ACC112 (cell line): ENCODE measurements around the gene CTBP2.

Experiments used
- H2AFZ ChIP-seq: fragments of 200-600 bp; sonication (generic); one replicate; pipeline ENCODE4 v1.6.0; 2017; ENCODE audit warnings: antibody characterized with exemption, low read length; ENCODE audit not compliant: unreplicated experiment
- H3K27ac ChIP-seq: fragments of 200-600 bp; sonication (generic); 2 replicates; pipeline ENCODE4 v1.5.1; 2014; ENCODE audit warnings: low read depth, mild to moderate bottlenecking, antibody characterized with exemption, low read length, moderate library complexity
- H3K27me3 ChIP-seq: fragments of 200-600 bp; sonication (generic); 2 replicates; pipeline ENCODE4 v1.6.1; 2014; ENCODE audit warnings: mild to moderate bottlenecking, antibody characterized with exemption, low read length, moderate library complexity, mixed read lengths; ENCODE audit not compliant: insufficient read depth
- H3K36me3 ChIP-seq: fragments of 200-600 bp; sonication (generic); 2 replicates; pipeline ENCODE4 v1.6.1; 2016; ENCODE audit warnings: mild to moderate bottlenecking, antibody characterized with exemption, low read length, moderate library complexity, mixed read lengths; ENCODE audit not compliant: insufficient read depth
- H3K4me1 ChIP-seq: fragments of 200-600 bp; sonication (generic); one replicate; pipeline ENCODE4 v1.6.1; 2016; ENCODE audit warnings: low read length, mixed read lengths; ENCODE audit not compliant: insufficient read depth, unreplicated experiment, control insufficient read depth
- H3K4me3 ChIP-seq: fragments of 200-600 bp; sonication (generic); 2 replicates; pipeline ENCODE4 v1.5.1; 2014; ENCODE audit warnings: mild to moderate bottlenecking, low read depth, low read length
- H3K79me2 ChIP-seq: fragments of 200-600 bp; sonication (generic); one replicate; pipeline ENCODE4 v1.6.0; 2016; ENCODE audit warnings: low read length; ENCODE audit not compliant: control insufficient read depth, unreplicated experiment, insufficient read depth

CTBP2 gene

DNA sequence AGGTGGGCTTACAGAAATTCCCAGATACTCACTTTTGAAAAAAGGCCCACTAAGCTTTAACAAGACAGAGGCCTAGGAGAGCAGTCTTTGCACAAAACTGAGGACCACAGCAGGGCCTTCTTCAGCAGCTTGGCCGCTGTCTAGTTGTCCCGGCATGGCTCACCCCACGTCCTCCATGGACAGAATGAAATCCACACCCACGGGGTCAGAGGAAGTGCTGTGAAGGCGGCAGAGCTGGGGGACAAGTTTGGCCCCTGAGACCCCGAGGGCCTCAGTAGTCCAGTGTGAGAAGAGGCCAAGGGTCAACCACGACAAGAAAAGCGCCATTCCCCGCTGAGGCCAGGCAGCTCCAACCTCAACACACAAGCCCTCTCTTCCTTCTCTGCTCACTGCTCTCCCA is 139.5 kb downstream of the CTBP2 start:
- H2AFZ ChIP-seq, result no peak overlapping the region
- H3K27ac ChIP-seq, result no peak overlapping the region
- peaks cover 44% of the 10 kb centered on the region for H3K79me2 ChIP-seq
- no peaks in the 10 kb centered on the region for H3K27me3 ChIP-seq
- peaks cover 17% of the 10 kb centered on the region; the same call in 1 of the 2 replicates for H3K36me3 ChIP-seq
- peaks cover 20% of the 10 kb centered on the region for H3K4me1 ChIP-seq
- no peak overlapping the region for H3K4me3 ChIP-seq

DNA sequence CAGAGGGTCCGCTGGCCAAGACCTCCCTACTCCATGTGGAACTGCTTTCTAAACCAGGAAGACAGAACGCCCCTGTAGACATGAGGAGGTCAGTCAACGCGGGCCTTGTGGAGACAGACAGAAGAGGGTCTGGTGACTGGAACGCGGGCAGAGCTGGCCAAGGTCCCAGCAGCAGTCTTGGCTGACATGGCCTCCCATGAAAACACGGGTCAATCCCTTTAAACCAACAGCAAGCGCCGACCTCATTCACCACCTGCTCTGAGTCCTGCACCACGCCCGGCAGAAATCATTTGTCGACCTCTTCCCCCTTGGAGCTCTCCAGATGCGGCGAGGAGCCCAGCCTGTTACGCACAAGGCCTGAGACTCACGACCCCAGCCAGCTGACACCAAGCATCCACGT is 140.0 kb downstream of the CTBP2 start:
- H3K4me3 ChIP-seq, result no peak overlapping the region
- H3K36me3 ChIP-seq, result peaks cover 17% of the 10 kb centered on the region; the same call in 1 of the 2 replicates
- no peaks in the 10 kb centered on the region for H3K27me3 ChIP-seq
- no peak overlapping the region for H3K27ac ChIP-seq
- no peak overlapping the region for H2AFZ ChIP-seq
- H3K79me2 ChIP-seq, result peaks cover 45% of the 10 kb centered on the region
- peaks cover 21% of the 10 kb centered on the region for H3K4me1 ChIP-seq

DNA sequence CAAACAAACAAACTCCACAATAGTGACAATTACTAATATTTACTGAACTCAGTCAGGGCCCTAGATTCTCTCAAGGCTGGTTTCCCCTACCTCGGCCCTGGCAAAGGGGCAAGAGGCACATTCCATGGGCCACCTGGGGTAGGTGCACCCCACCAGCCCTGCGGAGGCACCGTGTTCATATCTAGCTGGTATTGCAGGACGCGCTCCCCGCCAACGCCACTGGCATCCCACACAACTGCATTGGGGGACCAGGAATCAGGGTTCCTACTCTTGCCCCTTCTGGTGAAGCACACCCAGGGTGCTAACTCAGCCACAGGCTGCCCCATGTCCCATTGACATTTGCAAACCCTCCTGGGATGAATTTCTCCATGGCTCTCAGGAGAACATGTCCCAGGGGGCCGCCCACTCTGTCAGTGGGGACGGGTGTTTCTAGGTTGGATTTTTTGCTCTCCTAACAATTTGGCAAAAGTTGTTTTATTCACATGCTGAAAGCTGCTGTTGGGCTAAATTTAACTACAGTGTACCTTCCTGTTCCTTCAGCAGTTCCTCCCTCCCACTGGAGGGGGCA is 141.7 kb downstream of the CTBP2 start:
- no peak overlapping the region for H3K27ac ChIP-seq
- H2AFZ ChIP-seq, result no peak overlapping the region
- H3K4me3 ChIP-seq, result no peak overlapping the region
- peaks cover 17% of the 10 kb centered on the region; the same call in 1 of the 2 replicates for H3K36me3 ChIP-seq
- H3K27me3 ChIP-seq, result no peaks in the 10 kb centered on the region
- peaks cover 60% of the 10 kb centered on the region for H3K79me2 ChIP-seq
- peaks cover 21% of the 10 kb centered on the region for H3K4me1 ChIP-seq

DNA sequence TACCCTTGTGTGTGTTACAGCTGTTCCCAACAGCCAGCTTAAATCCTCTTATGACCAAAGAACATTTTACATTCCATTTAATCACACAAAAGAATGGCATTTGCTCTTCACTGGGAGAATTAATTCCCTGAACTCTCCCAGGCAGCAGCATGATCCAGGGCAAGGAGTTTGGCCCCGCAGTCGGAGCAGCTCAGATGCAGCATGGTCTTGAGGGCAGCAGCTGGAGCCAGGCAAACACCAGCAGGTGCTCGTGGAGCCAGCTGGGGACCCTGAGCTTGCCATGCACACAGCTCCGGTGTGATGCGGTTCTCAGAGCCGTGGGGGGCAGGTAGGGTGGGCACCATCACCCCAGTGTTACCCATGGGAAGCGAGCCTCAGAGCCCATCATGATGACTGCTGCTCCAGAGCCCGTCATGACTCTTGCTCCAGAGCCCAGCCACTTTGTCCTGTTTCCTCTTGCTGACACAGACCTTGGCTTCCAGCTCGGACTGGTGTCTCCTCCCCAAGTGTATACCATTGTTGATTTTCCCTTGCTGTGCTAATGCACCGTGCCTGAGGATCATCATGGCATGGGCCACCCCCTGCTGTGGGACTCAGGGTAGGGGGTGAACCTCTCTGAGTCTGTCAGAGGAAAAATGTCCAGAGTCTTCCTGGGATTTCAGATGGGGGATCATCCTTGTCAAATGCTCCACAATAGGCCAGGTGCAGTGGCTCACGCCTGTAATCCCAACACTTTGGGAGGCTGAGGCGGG is 142.6 kb downstream of the CTBP2 start:
- no peak overlapping the region for H3K4me3 ChIP-seq
- H3K79me2 ChIP-seq, result peaks cover 64% of the 10 kb centered on the region
- no peak overlapping the region for H3K27ac ChIP-seq
- H3K27me3 ChIP-seq, result no peaks in the 10 kb centered on the region
- peaks cover 17% of the 10 kb centered on the region; the same call in 1 of the 2 replicates for H3K36me3 ChIP-seq
- H3K4me1 ChIP-seq, result peaks cover 21% of the 10 kb centered on the region
- H2AFZ ChIP-seq, result no peak overlapping the region

DNA sequence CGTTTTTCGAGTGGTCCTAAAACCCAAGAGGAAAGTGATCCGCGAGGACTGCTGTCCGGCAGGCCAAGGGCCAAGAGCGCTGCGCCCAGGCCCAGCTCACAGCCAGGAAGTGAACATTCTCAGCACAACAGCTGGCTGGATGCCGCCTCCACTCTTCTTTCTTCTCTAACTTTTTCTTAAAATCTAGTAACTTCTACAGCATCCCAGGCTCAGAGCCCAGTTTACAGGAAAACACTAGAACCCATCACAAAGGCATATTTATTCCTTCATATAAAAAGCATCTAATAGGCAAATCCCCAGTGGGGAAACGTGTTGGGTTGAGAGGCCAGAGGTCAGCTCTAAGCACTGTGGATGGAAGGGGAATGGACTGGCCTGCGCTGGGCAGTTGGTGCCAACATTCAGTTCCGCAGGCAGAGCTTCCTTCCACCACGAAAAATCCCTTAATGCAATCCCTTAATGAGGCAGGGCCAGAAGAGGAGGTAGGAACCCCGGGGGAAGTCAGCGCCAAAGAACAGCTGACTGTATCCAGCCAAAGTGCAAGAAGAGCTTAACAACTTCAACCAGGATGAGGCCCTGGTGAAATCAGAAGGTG is 143.7 kb downstream of the CTBP2 start:
- H3K27ac ChIP-seq, result peak overlapping the region; percentile 48
- peaks cover 17% of the 10 kb centered on the region; the same call in 1 of the 2 replicates for H3K36me3 ChIP-seq

DNA sequence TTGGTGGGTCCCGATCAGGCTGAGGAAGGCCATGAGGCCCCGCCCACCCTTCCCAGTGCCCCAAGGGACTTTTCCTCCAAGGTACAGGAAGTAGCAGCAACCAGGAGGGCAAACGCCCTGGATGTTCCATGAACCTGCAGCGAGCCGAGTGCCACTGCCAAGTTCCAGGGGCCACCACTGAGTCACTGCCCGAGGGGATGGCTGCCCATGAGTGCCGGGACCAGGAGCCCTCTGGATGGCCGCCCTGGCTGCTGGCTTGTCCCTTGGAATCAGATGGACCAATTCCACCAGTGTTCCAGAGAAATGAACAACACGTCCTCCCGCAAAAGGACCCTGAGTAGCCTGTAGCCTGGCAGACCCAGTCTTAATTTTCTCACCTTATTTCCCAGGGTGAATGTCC is 144.2 kb downstream of the CTBP2 start:
- no peak overlapping the region for H2AFZ ChIP-seq
- H3K4me3 ChIP-seq, result no peak overlapping the region
- peaks cover 16% of the 10 kb centered on the region; the same call in 1 of the 2 replicates for H3K36me3 ChIP-seq
- peak overlapping the region; percentile 48 for H3K27ac ChIP-seq
- H3K4me1 ChIP-seq, result peaks cover 21% of the 10 kb centered on the region
- peaks cover 61% of the 10 kb centered on the region for H3K79me2 ChIP-seq
- no peaks in the 10 kb centered on the region for H3K27me3 ChIP-seq

More for the DNA sequence above, 143.7 kb downstream of the CTBP2 start:
- Histone ChIP-seq H3K79me2 (peaks cover 67% of the 10 kb centered on the region), H3K4me1 (peaks cover 21% of the 10 kb centered on the region), H3K27me3 (no peaks in the 10 kb centered on the region), H2AFZ (no peak overlapping the region), H3K4me3 (no peak overlapping the region)

DNA sequence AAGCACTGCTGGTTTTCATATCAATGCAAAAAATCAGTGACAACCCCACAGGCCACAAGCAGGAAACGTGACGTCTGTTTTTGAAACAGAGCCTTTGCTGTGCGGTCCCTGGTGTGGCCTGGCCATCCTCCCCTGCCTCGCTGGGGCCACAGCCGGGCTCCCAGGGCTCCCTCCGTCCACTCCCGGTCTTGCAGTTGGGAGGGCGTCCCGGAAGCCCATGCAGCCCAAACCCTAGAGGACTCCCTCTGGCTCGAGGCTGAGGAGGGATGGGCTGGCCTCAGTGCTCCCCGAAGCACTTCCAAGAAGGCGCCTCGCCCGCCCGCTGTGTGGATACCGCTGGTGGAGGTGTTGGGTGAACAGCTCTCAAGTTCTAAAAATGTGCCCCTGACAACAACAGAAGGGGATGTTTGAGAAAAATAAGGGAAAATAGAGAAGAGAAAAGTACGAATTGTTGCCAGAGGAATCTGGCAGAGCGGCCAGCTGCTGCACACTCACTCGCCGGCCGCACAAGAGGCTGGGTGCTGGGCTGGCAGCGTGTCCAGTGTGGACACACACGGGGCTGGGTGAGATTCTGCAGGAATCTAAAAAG is 144.9 kb downstream of the CTBP2 start:
- H3K4me1 ChIP-seq, result peaks cover 21% of the 10 kb centered on the region

DNA sequence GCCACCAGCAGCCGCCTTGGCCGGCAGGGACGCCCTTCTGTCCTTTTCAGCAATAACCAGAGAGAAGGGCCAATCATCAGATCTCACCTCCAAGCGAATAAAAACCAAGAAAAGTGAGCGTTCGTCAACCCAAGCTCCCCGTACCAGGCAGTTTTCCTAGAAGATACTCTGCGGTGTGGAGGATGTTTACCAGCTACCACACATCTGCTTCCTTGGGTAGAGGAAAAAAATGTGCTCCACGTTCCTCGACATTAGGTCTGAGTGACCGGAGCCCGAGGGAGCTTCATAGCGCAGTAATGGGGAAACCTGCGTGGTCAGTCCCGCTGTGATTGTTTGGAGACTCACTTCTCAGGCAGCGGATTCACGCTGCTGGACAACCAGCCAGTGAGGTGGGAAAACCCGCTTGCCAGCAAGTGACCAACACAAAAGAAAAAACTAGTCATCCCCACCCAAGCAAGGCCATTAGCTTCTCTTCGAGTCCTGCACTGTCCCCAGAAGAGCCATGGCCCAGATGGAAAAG is 145.5 kb downstream of the CTBP2 start:
- Histone ChIP-seq H3K36me3 (peaks cover 5% of the 10 kb centered on the region; the same call in 1 of the 2 replicates), H3K4me3 (no peak overlapping the region), H3K27me3 (no peaks in the 10 kb centered on the region), H3K27ac (no peak overlapping the region), H3K79me2 (peaks cover 50% of the 10 kb centered on the region), H2AFZ (no peak overlapping the region), H3K4me1 (peaks cover 21% of the 10 kb centered on the region)

More for the DNA sequence above, 144.9 kb downstream of the CTBP2 start:
- peaks cover 54% of the 10 kb centered on the region for H3K79me2 ChIP-seq
- H2AFZ ChIP-seq, result no peak overlapping the region
- H3K27ac ChIP-seq, result no peak overlapping the region
- peaks cover 10% of the 10 kb centered on the region; the same call in 1 of the 2 replicates for H3K36me3 ChIP-seq
- H3K4me3 ChIP-seq, result no peak overlapping the region
- H3K27me3 ChIP-seq, result no peaks in the 10 kb centered on the region

DNA sequence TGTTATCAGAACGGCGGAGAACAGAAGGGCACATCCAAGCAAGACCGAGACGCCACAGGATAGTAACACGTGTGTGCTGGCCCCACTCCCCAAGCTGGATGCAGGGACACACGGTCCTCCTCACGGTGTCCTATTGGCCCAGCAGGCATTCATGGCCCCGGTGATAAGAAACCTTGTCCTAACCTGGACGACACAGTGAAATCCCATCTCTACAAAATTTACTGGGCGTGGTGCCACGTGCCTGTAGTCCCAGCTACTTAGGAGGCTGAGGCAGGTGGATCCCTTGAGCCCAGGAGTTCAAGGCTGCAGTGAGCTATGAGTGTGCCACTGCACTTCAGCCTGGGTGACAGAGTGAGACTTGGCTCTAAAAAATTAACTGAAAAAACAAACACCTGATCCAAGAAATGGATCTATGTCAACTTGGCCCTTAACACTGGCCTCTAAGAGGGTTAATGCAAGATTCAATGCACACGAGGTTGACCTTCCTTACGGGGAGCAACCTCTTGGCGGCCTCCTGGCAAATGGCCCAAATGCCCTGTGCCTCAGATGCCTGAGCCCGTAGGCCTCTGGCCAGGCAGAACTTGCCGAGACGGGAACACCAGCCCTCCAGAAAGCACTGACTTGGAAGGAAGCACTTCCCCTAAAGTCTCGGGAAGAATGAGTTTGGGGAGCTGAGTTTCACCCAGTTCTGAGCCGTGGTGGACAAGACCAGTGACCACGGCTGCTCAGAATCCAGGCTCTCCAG is 146.1 kb downstream of the CTBP2 start:
- peaks cover 21% of the 10 kb centered on the region for H3K4me1 ChIP-seq
- no peak overlapping the region for H2AFZ ChIP-seq
- no peak overlapping the region for H3K27ac ChIP-seq
- no peaks in the 10 kb centered on the region for H3K27me3 ChIP-seq
- no peaks in the 10 kb centered on the region for H3K36me3 ChIP-seq
- H3K4me3 ChIP-seq, result no peak overlapping the region
- H3K79me2 ChIP-seq, result peaks cover 43% of the 10 kb centered on the region

DNA sequence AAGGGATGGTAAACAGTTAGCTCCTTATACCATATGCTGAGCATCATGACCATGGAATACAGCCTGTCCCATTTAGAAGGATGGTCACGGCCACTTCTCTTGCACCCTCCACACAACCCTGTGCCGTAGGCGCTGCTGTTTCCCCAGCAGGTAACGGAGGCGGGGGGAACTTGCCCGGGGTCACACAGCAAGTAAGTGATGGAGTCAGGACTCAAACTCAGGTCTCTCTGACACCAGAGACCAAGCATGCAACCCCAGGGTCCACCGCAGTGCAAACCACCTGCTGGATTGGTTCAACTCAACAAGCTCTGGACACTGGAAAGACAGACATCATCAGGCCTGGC is 146.9 kb downstream of the CTBP2 start:
- Histone ChIP-seq H3K36me3 (no peaks in the 10 kb centered on the region), H3K27me3 (no peaks in the 10 kb centered on the region), H3K27ac (no peak overlapping the region), H3K4me1 (peaks cover 21% of the 10 kb centered on the region), H2AFZ (no peak overlapping the region), H3K79me2 (peaks cover 36% of the 10 kb centered on the region), H3K4me3 (no peak overlapping the region)
